Panc1 (cell line): ENCODE data around the gene SH2D5. TPM values are rescaled to one million over a fixed set of nuclear protein-coding genes. Genes with fewer than 3 reads are reported as not detected.

Experiments
- ATAC-seq: fragments of 200-7000 bp; cut with Tn5 transposase; 2 replicates; pipeline ENCODE4 v1.9.1; 2020; ENCODE audit warnings: mild to moderate bottlenecking, moderate library complexity
- BruUV-seq: library from RNA; stranded (reverse); fragments of 400-500 nt; replicated peaks from 2 replicates; lab custom pipeline; 2021; lab: Mats Ljungman, UMichigan
- CTCF ChIA-PET: fragments of 300-600 bp; sonication (Branson Sonifier 250); formaldehyde crosslinking; loops from one replicate; lab custom pipeline; 2022; ENCODE audit warnings: antibody characterized with exemption; lab: Charles Lee
- POLR2A ChIA-PET: fragments of 300-600 bp; sonication (Branson Sonifier 250); formaldehyde crosslinking; loops from one replicate; lab custom pipeline; 2022; ENCODE audit warnings: antibody characterized with exemption; lab: Charles Lee
- DNase-seq: peaks from one replicate; pipeline ENCODE4 v3.0.0-alpha.2; 2010; ENCODE audit warnings: low read depth, low spot score
- H3K27ac ChIP-seq: 2 replicates; pipeline ENCODE4 v1.5.1; 2011; ENCODE audit warnings: mild to moderate bottlenecking, low read length, inconsistent platforms
- H3K27me3 ChIP-seq: fragments of 200-500 bp; sonication (Bioruptor generic); 2 replicates; pipeline ENCODE4 v1.6.0; 2014; ENCODE audit warnings: low read length, inconsistent platforms; ENCODE audit not compliant: control insufficient read depth, insufficient read depth
- H3K36me3 ChIP-seq: fragments of 200-500 bp; sonication (Bioruptor generic); 2 replicates; pipeline ENCODE4 v1.5.1; 2014; ENCODE audit warnings: inconsistent platforms, mild to moderate bottlenecking, low read length, moderate library complexity; ENCODE audit not compliant: control insufficient read depth, insufficient read depth
- H3K4me1 ChIP-seq: 2 replicates; pipeline ENCODE4 v1.5.1; 2011; ENCODE audit warnings: inconsistent platforms, mild to moderate bottlenecking, low read length, moderate library complexity; ENCODE audit not compliant: control insufficient read depth, insufficient read depth
- H3K4me3 ChIP-seq, 2 experiments: 2 replicates each; pipeline ENCODE4 v1.5.1; 2011 to 2012; ENCODE audit warnings: low read depth in 2 of 2, low read length in 2 of 2, mild to moderate bottlenecking in 2 of 2, inconsistent platforms in 1 of 2, moderate library complexity in 1 of 2
- H3K9me3 ChIP-seq: fragments of 200-500 bp; sonication (Bioruptor generic); 2 replicates; pipeline ENCODE4 v1.5.1; 2014; ENCODE audit warnings: low read depth, mild to moderate bottlenecking, inconsistent platforms, low read length, moderate library complexity; ENCODE audit not compliant: control insufficient read depth, insufficient read depth
- POLR2AphosphoS5 ChIP-seq: IDR thresholded peaks from 2 replicates; pipeline ENCODE4 v1.6.1; 2012; ENCODE audit warnings: mild to moderate bottlenecking, low read depth, low read length, moderate library complexity
- REST ChIP-seq, 2 experiments: IDR thresholded peaks; 2 replicates each; pipeline ENCODE4 v1.6.1; 2011 to 2012; ENCODE audit warnings: low read depth in 2 of 2, control low read depth in 1 of 2, low read length in 1 of 2, mild to moderate bottlenecking in 1 of 2, moderate library complexity in 1 of 2; ENCODE audit not compliant: insufficient read depth in 1 of 2
- SIN3A ChIP-seq: IDR thresholded peaks from 2 replicates; pipeline ENCODE4 v1.6.1; 2012; ENCODE audit warnings: low read depth, mild to moderate bottlenecking, low read length, moderate library complexity, borderline replicate concordance; ENCODE audit not compliant: insufficient read depth
- TCF7L2 ChIP-seq: IDR thresholded peaks from 2 replicates; pipeline ENCODE4 v1.6.1; 2011; ENCODE audit warnings: mild to moderate bottlenecking, low read depth, low read length, inconsistent platforms
- in situ Hi-C: cut with HindIII; loops from 2 replicates; pipeline ENCODE4 v1.10.0; 2016; ENCODE audit warnings: low sequenced_read_pairs, low pct_unique_long_range_greater_than_20kb
- intact Hi-C: fragments of 100-400 bp; cut with micrococcal nuclease; formaldehyde crosslinking; loops from one replicate; pipeline ENCODE4 v1.10.0; 2022; ENCODE audit not compliant: unreplicated experiment
- total RNA-seq: library from RNA; stranded (reverse); gene quantifications from one replicate; pipeline ENCODE4 v1.2.1, GENCODE V29; 2021; ENCODE audit not compliant: unreplicated experiment
- TF ChIP-seq, protein P1 (sequence below): fragments of 450-650 bp; IDR thresholded peaks from 2 replicates; pipeline ENCODE4 v1.5.1; 2017; ENCODE audit warnings: mild to moderate bottlenecking

SH2D5 gene
- total RNA-seq, 1 experiment from 2014 or later: 23.3 TPM

GRCh38 chr1:20685741-20686140 lies 46.8 kb downstream of the SH2D5 start:
- CTCF ChIA-PET: no interaction called here
- ATAC-seq: no peak
- no TSS peak for BruUV-seq
- Histone ChIP-seq H3K27ac (no peak overlapping the region), H3K4me3 (no peak overlapping the region), H3K9me3 (no peaks in the 10 kb centered on the region), H3K4me1 (no peaks in the 10 kb centered on the region), H3K36me3 (no peaks in the 10 kb centered on the region), H3K27me3 (no peaks in the 10 kb centered on the region)
- intact Hi-C loops: no loop called here
- no peak for DNase-seq
- TF ChIP-seq SIN3A (no peak), REST (IDR thresholded peaks at IDR 0.05; ENCODE audit: insufficient read depth in 1 of 2, low read depth in 2 of 2, low read length in 1 of 2) (no peak), TCF7L2 (no peak), POLR2AphosphoS5 (no peak)
- TF ChIP-seq, protein P1, sequence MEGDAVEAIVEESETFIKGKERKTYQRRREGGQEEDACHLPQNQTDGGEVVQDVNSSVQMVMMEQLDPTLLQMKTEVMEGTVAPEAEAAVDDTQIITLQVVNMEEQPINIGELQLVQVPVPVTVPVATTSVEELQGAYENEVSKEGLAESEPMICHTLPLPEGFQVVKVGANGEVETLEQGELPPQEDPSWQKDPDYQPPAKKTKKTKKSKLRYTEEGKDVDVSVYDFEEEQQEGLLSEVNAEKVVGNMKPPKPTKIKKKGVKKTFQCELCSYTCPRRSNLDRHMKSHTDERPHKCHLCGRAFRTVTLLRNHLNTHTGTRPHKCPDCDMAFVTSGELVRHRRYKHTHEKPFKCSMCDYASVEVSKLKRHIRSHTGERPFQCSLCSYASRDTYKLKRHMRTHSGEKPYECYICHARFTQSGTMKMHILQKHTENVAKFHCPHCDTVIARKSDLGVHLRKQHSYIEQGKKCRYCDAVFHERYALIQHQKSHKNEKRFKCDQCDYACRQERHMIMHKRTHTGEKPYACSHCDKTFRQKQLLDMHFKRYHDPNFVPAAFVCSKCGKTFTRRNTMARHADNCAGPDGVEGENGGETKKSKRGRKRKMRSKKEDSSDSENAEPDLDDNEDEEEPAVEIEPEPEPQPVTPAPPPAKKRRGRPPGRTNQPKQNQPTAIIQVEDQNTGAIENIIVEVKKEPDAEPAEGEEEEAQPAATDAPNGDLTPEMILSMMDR: no peak
- in situ Hi-C loops: no loop called here
- POLR2A ChIA-PET: no interaction called here

- ATAC-seq: no peak
- intact Hi-C loops (no loop called here), in situ Hi-C loops (no loop called here)
- Histone ChIP-seq H3K27me3 (no peaks in the 10 kb centered on the region), H3K27ac (no peak overlapping the region), H3K9me3 (no peaks in the 10 kb centered on the region), H3K36me3 (no peaks in the 10 kb centered on the region), H3K4me1 (no peaks in the 10 kb centered on the region), H3K4me3 (no peak overlapping the region)
- no peak for DNase-seq
- POLR2A ChIA-PET: no interaction called here
- CTCF ChIA-PET: interaction anchor here (0.5 kb wide), 1 partner anchor 24 kb away, joined by 5 read pairs; the partner anchor contains the start of gene DDOST
- TF ChIP-seq POLR2AphosphoS5 (no peak), TCF7L2 (no peak), REST (IDR thresholded peaks at IDR 0.05; ENCODE audit: insufficient read depth in 1 of 2, low read depth in 2 of 2, low read length in 1 of 2) (no peak), SIN3A (no peak)
- TF ChIP-seq, protein P1: no peak
- no TSS peak for BruUV-seq
Observed at GRCh38 chr1:20685099-20685662, 47.3 kb downstream of the SH2D5 start.
